Gastrocnemius medialis (tissue), 4 donors: ENCODE results near the gene MC5R.

Experiments used
- CTCF ChIP-seq, 5 experiments: fragments of 450-650 bp in 3 of 5; fragments of 200-600 bp in 2 of 5; sonication (generic) in 2 of 5; IDR thresholded peaks in 4 of 5; conservative IDR thresholded peaks in 1 of 5; 1 replicate in 4 of 5; 2 replicates in 1 of 5; pipeline ENCODE4 v1.5.1; 2016 to 2019; ENCODE audit warnings: antibody characterized with exemption in 5 of 5, mild to moderate bottlenecking in 3 of 5, moderate library complexity in 3 of 5
- POLR2A ChIP-seq, 2 donors: fragments of 450-650 bp; IDR thresholded peaks; one replicate each; pipeline ENCODE4 v1.6.1; 2017; ENCODE audit warnings: antibody characterized with exemption in 2 of 2, mild to moderate bottlenecking in 2 of 2, moderate library complexity in 2 of 2

DNA sequence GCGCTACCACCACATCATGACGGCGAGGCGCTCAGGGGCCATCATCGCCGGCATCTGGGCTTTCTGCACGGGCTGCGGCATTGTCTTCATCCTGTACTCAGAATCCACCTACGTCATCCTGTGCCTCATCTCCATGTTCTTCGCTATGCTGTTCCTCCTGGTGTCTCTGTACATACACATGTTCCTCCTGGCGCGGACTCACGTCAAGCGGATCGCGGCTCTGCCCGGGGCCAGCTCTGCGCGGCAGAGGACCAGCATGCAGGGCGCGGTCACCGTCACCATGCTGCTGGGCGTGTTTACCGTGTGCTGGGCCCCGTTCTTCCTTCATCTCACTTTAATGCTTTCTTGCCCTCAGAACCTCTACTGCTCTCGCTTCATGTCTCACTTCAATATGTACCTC, 2.3 kb downstream of the MC5R start:
- TF ChIP-seq CTCF (IDR thresholded peaks at IDR 0.05 in 4 of 5, conservative IDR thresholded peaks at IDR 0.05 in 1 of 5), result no peak
- TF ChIP-seq POLR2A (IDR thresholded peaks at IDR 0.05), result no peak
